ENCODE results near the gene FST.

The FST gene

GRCh38 chr5:53456366-53456765, 24.1 kb upstream of the FST start:
- no peak for DNase-seq
- TF ChIP-seq GATA1 (IDR thresholded peaks at IDR 0.05; ENCODE audit: low read depth, low read length) (no peak), POLR2A (IDR thresholded peaks at IDR 0.05; ENCODE audit: low read length) (no peak)

GRCh38 chr5:53463909-53464621, 16.4 kb upstream of the FST start:
- TF ChIP-seq GATA1 (IDR thresholded peaks at IDR 0.05; ENCODE audit: low read depth, low read length) (no peak), POLR2A (IDR thresholded peaks at IDR 0.05; ENCODE audit: low read length) (no peak)
- no peak for DNase-seq

GRCh38 chr5:53464722-53465121, 15.7 kb upstream of the FST start:
- DNase-seq: no peak
- TF ChIP-seq POLR2A (IDR thresholded peaks at IDR 0.05; ENCODE audit: low read length) (no peak), GATA1 (IDR thresholded peaks at IDR 0.05; ENCODE audit: low read depth, low read length) (no peak)

GRCh38 chr5:53469946-53470687, 10.3 kb upstream of the FST start:
- no peak for DNase-seq
- TF ChIP-seq POLR2A (IDR thresholded peaks at IDR 0.05; ENCODE audit: low read length) (no peak), GATA1 (IDR thresholded peaks at IDR 0.05; ENCODE audit: low read depth, low read length) (no peak)

- DNase-seq: no peak
- TF ChIP-seq GATA1 (IDR thresholded peaks at IDR 0.05; ENCODE audit: low read depth, low read length) (no peak), POLR2A (IDR thresholded peaks at IDR 0.05; ENCODE audit: low read length) (no peak)
Measured at GRCh38 chr5:53472279-53472678, 8.2 kb upstream of the FST start.

- DNase-seq: no peak
- TF ChIP-seq GATA1 (IDR thresholded peaks at IDR 0.05; ENCODE audit: low read depth, low read length) (no peak), POLR2A (IDR thresholded peaks at IDR 0.05; ENCODE audit: low read length) (no peak)
Measured at GRCh38 chr5:53472720-53473510, 7.5 kb upstream of the FST start.

GRCh38 chr5:53473633-53474032, 6.8 kb upstream of the FST start:
- DNase-seq: no peak

GRCh38 chr5:53475320-53475719, 5.1 kb upstream of the FST start:
- no peak for DNase-seq
- TF ChIP-seq POLR2A (IDR thresholded peaks at IDR 0.05; ENCODE audit: low read length) (no peak), GATA1 (IDR thresholded peaks at IDR 0.05; ENCODE audit: low read depth, low read length) (no peak)

More at GRCh38 chr5:53473633-53474032, 6.8 kb upstream of the FST start:
- TF ChIP-seq POLR2A (IDR thresholded peaks at IDR 0.05; ENCODE audit: low read length) (no peak), GATA1 (IDR thresholded peaks at IDR 0.05; ENCODE audit: low read depth, low read length) (no peak)

- no peak for DNase-seq
- TF ChIP-seq GATA1 (IDR thresholded peaks at IDR 0.05; ENCODE audit: low read depth, low read length) (no peak), POLR2A (IDR thresholded peaks at IDR 0.05; ENCODE audit: low read length) (no peak)
Measured at GRCh38 chr5:53476019-53476418, 4.4 kb upstream of the FST start.

GRCh38 chr5:53476531-53477480, 3.6 kb upstream of the FST start:
- TF ChIP-seq GATA1 (IDR thresholded peaks at IDR 0.05; ENCODE audit: low read depth, low read length): no peak
- TF ChIP-seq POLR2A (IDR thresholded peaks at IDR 0.05; ENCODE audit: low read length): no peak
- DNase-seq: no peak

GRCh38 chr5:53478411-53479044, 1.9 kb upstream of the FST start:
- DNase-seq: peak; percentile 46 to 59
- TF ChIP-seq GATA1 (IDR thresholded peaks at IDR 0.05; ENCODE audit: low read depth, low read length) (no peak), POLR2A (IDR thresholded peaks at IDR 0.05; ENCODE audit: low read length) (no peak)

GRCh38 chr5:53479045-53479589, 1.3 kb upstream of the FST start:
- TF ChIP-seq POLR2A (IDR thresholded peaks at IDR 0.05; ENCODE audit: low read length): no peak
- TF ChIP-seq GATA1 (IDR thresholded peaks at IDR 0.05; ENCODE audit: low read depth, low read length): no peak
- DNase-seq: peak in 1 of 2 experiments; percentile 20

All from erythroblast (primary cell).